HG03520 (cell line): ENCODE results near the gene GRK6.

ENCODE experiments used
- ATAC-seq: cut with Tn5 transposase; IDR thresholded peaks from one replicate; pipeline ENCODE4 v1.9.1; 2021; ENCODE audit warnings: mild to moderate bottlenecking, moderate library complexity; ENCODE audit not compliant: unreplicated experiment

The GRK6 gene

GRCh38 chr5:177452688-177453638 is 26.5 kb downstream of the GRK6 start:
- ATAC-seq: no peak

GRCh38 chr5:177453852-177454396 is 27.4 kb downstream of the GRK6 start:
- ATAC-seq: peak; percentile 1

DNA sequence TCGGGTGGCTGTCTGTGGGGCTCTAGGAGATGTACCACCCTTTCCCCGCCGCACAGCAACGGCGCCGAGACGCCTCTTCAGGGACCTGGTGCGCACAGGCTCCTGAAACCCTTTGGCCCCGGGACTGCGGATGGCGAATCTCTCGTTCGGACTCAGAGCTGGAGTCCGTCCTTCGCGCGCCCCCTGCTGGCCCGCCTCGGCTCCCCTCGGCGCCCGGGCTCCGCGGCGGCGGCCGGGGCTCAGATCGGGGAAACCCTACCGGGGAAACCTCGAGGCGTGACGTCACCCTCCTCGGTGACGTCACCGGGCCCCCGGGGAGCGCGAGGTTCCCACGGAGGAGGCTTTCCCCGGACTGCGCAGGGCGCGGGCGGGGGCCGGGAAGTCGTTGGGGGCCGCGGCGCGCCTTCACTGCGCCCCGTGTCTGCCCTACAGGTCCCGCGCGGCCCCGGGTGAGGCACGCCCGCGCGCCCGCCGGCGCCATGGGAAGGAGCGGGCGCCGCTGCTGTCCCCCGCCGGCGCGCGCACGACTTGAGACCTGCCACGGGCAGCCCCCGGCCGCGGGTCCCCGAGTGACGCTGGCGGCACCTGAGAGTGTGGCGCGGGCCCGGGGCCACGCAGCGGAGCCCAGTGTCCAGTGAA is 28.0 kb downstream of the GRK6 start:
- ATAC-seq: peak; percentile 43

- ATAC-seq: peak; percentile 43
These were observed 28.7 kb downstream of the GRK6 start for GRCh38 chr5:177455036-177455660.

GRCh38 chr5:177455661-177456590 is 29.4 kb downstream of the GRK6 start:
- peak; percentile 15 for ATAC-seq

DNA sequence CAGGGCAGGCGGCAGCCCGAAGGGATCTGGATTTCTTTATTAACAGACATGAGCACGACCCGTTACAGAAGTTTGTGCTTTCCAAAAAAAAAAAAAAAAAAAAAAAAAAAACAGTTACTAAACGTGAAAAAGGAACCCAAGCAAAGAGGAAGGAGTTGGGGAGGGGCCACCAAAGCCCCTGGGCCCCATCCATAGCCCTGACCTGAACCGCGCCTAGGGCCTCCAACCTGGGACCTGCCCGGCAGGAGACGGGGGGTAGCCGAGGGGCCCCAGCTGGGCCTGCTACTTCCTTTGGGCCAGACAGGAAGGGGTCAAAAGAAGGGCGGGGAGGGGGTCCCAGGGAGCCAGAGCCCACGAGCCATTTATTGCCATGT is 30.1 kb downstream of the GRK6 start:
- no peak for ATAC-seq

DNA sequence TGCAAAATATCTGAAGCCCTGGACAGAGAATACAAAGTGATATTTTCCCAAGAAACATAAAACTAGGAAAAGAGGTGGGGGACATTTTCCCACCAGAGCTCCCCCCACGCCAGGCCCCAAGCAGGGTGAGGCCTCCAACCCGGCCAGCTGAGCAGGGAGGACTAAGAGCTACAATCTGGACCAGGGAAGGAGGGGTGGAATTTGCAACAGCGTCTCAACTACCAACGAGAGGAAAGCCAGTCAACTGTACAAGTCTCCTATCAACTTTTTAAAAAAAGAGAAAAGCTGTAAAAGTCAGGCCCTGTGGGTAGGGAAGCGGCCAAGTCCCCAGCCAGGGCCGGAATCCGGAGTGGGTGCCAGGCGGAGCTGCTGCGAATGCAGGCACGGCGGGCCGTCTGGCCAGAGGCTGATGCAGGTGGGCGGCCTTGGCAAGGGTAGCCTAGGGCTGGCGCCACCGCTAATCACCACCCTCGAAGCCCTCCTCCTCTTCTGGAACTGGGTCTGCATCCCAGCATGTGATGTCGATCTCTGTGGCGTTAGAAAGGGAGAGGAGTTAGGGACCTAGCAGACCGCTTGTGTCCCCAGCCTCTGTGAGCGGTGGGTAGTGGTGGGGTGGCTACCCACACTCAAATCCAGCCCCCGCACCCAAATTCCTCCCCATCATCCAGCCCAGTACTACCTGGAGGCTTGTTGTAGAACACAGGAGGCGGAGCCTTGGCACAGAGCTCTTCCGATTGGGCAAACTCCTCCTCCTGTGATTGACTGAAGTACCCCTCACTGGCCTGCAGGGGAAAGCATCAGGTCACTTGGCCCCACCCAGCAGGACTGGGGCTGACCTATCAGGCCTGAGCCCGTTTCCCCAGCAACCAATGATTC is 30.7 kb downstream of the GRK6 start:
- ATAC-seq: peak; percentile 32

GRCh38 chr5:177457852-177458681 is 31.6 kb downstream of the GRK6 start:
- no peak for ATAC-seq

DNA sequence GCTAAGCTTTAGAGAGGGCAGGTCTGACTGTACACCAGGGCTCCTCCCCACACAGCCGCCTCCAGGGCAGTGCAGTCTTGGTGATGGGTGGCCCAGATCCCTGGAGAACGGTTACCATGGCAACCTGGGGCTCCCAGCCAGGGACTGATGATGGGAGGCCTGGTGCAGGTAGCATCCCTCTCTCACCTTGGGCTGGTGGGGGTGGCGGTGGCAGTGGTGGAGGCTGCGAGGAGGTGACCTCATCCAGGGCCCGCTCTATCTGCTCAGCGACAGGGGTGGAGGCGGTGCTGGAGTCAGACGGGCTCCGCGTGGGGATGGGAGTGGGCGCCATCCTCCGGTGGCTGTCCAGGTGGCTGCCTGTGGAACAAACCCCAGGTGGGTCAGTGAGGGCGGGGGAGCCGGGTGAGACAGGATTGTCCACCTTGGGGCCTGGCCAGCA is 32.5 kb downstream of the GRK6 start:
- ATAC-seq: no peak

DNA sequence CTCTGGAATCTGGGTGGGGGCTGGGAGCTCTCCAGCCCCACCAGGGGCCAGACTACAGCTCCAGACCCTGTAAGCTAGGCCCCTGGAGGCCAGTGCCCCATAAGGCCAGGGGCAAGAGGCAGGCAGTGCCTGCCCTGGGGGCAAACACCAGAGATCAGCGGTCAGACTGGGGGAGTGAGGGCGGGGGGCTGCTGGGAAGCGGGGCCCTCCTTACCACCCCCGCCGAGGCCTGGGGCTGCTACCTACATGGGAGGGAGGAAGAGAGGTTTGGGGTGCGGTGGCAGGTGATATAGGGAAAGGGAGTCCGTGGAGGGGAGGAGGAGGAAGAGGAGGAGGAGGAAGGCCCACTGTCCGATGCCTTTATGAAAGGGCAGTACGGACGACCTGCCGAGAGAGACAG is 32.9 kb downstream of the GRK6 start:
- no peak for ATAC-seq

DNA sequence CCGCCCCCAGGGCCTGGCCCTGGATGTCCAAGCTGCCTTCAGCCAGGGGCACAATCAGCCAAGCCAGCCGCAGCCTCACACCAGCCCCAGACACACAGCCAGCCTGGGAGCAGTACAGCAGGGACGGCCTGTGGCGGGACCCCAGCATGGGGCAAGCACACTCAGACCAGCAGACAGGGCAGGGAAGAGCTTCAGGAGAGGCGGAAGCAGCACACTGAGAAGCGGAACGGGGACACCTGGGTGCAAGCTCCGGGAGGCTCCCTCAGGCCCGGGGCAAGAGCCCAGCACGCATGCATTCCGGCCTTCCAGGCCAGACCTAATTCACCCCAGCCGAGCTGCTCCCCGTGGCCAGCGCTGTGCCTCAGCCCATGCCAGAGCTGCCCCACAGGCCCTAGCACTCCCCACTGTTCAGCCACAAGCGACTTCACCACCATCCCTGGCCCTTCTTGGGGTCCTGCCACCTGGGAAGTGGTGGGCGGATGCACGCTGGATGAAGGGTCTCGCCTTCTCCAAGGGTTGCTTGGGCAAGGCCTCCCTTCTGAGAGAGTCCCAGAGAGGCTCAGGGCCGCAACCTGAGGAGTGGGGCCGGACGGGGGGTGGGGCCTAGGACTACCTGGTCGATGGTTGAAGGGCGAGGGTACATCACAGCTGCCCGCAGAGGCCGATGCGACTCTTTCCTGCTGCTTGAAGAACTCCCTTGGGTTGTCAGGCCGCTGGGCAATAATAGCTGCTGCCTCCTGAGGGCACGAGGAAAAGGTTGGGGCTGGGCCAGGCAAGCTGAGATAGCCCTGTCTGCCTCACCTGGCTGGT is 33.5 kb downstream of the GRK6 start:
- no peak for ATAC-seq

GRCh38 chr5:177462021-177462670 is 35.7 kb downstream of the GRK6 start:
- ATAC-seq: no peak

GRCh38 chr5:177465044-177465443 is 38.6 kb downstream of the GRK6 start:
- ATAC-seq: no peak

DNA sequence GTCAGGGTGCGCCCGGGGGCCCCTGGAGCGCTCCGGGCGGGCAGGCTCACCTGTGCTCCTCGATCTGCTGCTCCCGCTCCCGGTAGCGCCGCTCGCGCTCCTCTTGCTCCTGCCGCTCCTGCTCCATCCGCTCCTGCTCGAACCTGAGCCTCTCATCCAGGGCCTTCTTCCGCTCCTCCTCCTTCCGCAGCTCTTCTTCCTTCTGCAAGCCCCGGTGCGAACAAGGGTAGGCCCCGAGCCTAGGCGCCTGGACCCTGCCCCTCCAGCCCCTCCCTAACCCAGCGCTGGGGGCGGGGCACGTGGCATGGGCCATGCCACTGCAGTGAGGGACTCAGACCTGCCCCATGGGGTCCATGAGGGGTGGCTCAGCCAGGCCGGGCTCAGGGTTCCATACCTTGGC is 40.4 kb downstream of the GRK6 start:
- no peak for ATAC-seq

DNA sequence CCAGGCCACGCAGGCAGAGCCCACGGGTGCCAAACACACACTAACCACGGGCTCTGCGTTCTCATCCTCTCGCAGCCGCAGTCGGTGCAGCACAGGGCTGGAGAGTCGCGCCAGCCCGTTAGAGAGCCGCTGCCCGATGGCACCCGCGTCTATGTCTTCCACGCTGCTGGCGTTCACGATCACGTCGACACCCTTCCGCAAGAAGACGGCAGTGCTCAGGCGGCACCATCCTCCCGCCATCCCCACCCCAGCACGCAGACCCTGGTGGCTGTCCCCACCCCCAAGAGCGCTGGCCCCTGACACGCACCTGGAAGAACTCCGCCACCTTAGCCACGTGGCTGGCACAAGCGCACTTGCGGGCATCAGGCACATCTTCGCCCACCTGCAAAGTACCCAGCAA is 41.0 kb downstream of the GRK6 start:
- ATAC-seq: no peak

DNA sequence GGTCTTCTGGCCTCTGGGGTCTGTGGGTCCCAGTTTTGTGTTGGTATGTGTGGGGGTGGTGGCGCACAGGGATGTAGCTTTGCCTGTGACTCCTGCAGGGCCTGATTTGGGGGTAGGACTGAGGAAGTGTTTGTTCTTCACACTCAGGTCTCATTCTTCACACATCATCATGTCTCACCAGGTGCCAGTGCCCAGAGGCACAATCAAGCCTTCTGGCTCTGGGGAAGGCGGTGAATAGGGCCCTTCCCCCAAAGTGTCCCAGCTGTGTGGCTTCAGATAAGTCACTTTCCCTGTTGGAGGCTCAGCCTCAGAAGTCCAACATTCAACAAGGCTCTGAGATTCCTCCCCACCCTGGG is 41.8 kb downstream of the GRK6 start:
- no peak for ATAC-seq
